GM11168 (cell line): ENCODE measurements around the gene ITGA6.
"Not testable (repeated sequence)": the region's sequence is repeated elsewhere in the genome, so short reads cannot be mapped to it uniquely, and the experiment has no call there.

Experiments used
- in situ Hi-C: fragments of 300-500 bp; cut with MboI; formaldehyde crosslinking; loops from one replicate; pipeline ENCODE4 v1.12.0; 2022; ENCODE audit warnings: low sequenced_read_pairs; ENCODE audit not compliant: unreplicated experiment

The ITGA6 gene

GRCh38 chr2:172507199-172507598, 79.8 kb downstream of the ITGA6 start:
- in situ Hi-C loops = no loop called here

DNA sequence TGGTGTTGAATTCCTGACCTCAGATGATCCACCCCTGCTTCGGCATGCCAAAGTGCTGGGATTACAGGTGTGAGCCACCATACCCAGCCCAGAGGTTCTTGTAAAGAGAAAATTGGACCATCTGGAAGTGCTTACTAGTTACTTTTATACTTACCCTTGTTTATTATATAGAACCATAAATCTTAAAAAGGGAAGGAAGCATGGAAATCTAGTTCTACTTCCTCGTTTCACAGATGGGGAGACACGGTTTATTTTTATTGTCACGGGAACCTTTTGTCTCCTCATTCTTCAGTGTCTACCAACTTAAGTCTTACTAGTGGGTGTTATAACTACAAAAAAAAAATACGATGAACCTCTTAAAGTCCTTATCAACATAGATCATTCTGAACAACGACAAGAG, 82.7 kb downstream of the ITGA6 start:
- in situ Hi-C loops = no loop called here

DNA sequence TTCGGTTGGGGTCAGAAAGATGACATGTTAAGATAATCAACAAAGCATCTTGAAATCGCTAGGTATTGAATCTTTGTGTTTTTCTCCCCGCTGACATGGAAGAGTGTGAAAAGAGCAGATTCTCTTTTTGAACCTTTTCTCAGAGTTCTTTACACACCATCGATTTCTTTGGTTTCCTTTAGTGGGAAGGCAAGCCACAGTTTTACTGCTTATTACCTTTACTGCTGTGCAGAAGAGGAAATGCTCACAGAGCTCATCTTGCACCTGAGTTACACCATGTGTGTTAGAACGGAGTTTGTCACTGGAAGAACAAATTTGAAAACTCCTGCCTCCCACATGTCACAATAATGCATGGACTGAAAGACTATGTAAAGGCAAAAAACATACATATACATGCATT, 83.2 kb downstream of the ITGA6 start:
- in situ Hi-C loops = no loop called here

- in situ Hi-C loops = no loop called here
Observed at GRCh38 chr2:172512810-172513523, 85.6 kb downstream of the ITGA6 start.

GRCh38 chr2:172513524-172513900, 86.1 kb downstream of the ITGA6 start:
- in situ Hi-C loops = no loop called here

- in situ Hi-C loops = no loop called here
Observed at GRCh38 chr2:172513935-172514586, 86.7 kb downstream of the ITGA6 start.

DNA sequence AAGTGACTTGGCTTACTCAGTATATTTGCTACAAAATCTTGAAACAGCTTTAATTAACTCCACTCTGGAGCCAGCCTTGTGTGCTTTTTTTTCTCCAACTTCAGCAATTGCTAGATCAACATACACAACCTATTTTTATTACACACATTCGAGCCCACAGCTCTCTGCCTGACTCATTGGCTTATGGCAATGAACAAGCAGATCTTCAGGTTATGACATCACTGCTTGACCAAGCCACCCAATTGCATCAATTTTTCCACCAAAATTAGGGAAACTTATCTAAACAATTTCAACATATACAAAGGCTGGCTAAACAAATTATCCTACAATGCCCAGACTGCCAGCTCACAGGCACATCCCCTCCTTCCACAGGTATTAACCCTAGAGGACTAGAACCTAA, 88.9 kb downstream of the ITGA6 start:
- in situ Hi-C loops = no loop called here

DNA sequence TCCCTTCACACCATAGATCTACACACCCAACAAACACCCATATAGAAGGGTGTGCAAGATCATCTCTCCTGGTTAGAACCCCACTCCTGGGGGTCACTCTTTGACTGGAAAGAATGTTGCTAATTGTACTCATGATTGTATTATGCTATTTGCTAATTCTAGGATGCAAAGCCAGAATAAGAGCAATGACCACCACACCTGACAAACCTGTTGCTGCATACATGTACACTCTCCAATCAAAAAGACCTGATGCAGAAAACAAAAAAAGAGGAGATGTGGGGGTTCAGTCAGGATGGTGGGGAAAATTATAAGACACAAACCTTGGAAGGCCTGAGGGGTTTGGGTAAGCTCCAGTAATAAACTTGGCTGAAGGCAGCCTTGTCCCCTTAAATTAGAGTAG, 91.6 kb downstream of the ITGA6 start:
- in situ Hi-C loops = no loop called here

DNA sequence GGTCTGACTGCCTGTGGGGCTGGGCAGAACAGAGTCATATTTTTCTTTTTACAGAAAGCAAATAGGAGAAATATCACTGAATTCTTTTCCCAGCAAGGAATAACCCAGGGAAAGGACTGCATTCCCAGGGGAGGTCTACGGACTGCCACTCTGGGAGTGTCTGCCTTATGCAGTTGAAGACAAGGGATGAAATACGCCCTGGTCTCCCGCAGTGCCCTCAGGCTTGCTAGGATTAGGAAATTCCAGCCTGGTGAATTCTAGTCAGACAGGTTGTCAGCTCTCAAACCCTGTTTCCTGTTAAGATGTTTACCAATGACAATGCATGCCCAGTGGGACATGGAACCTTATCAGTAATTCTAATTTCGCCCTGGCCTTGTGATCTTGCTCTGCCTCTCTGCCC, 98.2 kb downstream of the ITGA6 start:
- in situ Hi-C loops = no loop called here

DNA sequence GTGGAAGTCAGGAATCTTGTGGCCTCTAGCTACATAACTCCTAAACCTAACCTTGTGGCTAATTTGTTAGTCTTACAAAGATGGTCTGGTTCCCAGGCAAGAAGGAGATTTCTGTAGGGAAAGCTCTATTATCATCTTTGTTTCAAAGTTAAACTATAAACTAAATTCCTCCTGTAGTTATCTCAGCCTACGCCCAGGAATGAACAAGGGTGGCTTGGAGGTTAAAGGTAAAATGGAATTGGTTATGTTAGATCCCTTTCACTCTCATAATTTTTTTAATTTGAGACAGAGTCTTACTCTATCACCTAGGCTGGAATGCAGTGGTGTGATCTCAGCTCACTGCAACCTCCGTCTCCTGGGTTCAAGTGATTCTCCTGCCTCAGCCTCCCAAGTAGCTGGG, 103.9 kb downstream of the ITGA6 start:
- in situ Hi-C loops = no loop called here

DNA sequence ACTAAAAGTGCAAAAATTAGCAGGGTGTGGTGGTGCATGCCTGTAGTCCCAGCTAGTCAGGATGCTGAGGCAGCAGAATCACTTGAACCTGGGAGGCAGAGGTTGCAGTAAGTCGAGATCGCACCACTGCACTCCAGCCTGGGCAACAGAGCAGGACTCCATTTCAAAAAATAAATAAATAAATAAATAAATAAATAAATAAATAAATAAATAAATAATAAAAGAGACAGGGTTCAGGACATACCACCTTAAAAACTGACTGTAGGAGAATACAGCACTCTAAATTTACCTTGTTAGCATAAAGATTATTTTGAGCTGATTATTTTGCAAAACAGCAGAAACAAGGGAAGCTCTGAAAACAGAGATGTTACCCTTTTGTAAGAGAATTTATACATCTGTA, 105.1 kb downstream of the ITGA6 start:
- in situ Hi-C loops = not testable (repeated sequence)

DNA sequence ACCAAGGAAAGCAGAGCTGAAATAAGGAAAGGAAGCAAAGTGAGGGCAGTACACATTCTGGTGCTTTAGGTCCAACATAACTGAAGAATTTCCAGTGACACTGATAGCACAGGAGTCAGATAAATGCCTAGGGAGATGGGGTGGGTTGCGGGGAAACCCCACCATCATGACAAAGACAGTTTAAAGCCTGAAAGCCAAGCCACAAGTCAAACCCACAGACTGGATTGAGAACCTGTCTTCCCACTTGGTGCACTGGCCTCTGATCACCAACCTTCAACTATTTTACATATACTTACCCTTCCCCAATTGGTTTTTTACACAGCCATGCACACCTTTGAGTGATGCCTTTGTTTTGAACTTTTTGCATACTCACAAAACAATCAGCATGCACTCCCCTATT, 106.3 kb downstream of the ITGA6 start:
- in situ Hi-C loops = no loop called here

DNA sequence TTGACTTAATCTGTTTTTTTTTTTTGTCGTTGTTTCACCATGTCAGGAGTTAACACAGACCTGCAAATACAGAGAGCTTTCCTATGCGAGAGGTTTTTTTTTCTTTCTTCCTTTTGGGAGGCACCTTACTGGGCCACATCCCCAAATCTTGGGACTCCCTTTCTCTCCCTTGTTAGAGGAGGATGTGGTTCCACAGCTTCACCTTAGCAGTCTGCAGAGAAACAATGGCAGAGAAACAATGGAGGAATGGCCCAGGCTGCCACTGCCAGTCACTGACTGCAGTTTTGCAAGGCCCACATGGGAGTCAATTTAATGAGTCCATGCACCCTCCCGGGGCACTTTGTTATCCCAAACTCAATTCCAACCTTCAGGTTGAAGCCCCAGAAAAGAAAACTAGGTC, 107.7 kb downstream of the ITGA6 start:
- in situ Hi-C loops = no loop called here

- in situ Hi-C loops = not testable (repeated sequence)
Observed at GRCh38 chr2:172537851-172538250, 110.5 kb downstream of the ITGA6 start.

- in situ Hi-C loops = no loop called here
Observed at GRCh38 chr2:172539767-172540166, 112.4 kb downstream of the ITGA6 start.

DNA sequence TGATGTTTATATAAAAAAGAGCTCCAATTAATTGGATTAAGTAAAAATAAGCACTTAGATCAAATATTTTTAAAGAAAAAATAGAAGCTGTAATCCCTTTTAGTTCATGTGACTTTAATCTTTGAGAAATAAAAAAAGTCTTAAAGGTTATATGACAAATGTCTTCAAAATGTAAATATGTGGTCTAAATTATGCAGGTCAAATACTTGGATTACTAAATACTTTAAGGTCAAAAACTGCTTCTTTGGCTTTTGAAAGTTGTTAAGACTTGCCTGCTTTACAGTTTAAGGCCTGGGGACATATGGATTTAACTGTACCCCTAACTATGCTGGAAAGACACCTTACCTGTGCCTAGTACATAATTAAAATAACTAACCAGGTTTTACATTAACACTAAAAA, 113.0 kb downstream of the ITGA6 start:
- in situ Hi-C loops = no loop called here

DNA sequence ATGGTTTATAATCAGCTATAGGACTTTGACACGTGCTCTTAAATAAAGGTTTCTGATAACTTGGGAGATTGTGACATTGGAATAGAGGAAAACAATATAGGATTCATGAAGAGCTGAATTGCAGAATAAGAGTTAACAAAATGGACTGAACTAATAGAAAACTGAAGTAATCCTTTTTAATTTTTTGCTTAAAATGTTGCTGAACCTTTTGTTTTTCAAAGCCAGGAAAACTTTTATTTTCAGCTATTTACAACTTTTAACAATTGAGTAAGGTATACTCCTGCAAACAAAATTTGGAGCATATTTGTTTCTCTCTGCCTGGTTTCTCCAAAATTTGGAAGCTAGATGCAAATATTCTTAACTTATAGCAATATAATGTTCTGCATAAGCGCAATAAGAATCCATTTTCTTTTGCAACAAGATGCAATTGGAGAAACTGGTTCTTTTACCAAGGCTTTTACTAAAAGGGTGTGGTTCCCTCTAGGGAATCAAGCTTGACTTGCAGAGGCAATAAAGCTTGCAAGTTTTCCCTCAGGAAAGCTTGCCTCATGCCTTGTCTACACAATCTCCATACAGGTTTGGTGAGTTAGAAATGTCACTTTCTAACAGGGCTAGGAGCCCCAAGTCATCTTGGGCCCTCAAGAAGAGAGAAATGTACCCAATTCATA, 118.2 kb downstream of the ITGA6 start:
- in situ Hi-C loops = no loop called here

DNA sequence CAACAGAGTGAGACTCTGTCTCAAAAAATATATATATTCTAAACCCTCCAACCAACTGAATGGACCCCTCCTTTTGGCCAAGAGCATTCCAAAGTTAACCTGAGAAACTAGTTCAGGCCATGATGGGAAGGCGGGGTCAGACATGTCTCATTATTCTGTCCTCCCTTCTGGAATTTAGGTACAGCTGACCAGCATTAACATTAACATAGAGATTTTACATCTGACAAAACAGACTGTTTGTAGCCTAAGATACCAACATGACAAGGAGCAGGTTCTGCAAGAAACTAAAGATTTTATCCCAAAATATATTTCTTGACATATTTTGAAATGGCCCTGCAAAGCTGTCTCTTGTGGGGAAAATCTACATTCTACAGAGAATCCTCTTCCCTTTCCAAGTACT, 121.7 kb downstream of the ITGA6 start:
- in situ Hi-C loops = no loop called here

- in situ Hi-C loops = not testable (repeated sequence)
Observed at GRCh38 chr2:172549802-172550201, 122.4 kb downstream of the ITGA6 start.

DNA sequence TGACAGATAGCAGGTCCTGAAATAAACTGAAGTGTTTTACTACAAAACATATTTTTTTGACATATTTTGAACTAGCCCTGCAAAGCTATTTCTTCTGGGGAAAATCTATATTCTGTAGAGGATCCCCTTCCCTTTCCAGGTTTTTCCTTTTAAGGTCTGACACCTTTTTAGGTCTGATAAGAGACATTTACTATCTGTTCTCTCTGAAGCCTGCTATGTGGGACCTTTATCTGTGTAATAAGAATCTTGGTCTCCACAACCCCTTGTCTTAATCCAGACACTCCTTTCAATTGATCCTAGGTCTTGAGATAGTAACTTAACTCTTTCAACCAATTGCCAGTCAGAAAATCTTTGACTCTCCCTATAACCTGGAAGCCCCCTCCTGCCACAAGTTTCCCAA, 123.0 kb downstream of the ITGA6 start:
- in situ Hi-C loops = no loop called here

DNA sequence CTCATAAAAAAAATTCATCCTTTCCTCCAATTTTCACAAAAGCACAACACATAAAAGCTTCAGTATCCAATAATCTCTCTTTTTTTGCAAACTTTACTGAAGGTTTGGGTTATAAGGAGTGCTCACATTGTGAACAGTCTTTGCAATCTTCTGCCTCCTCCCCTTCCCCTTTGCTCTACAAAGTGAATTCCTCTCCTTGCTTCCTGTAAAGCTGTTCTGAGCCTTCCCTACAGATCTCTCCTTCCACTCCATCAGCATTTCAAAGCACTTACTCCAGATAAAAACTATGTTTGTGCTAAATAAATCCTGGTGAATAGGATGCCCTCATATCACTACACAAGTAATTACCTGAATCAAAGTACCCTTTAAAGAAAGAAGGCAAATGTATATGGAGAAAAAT, 123.9 kb downstream of the ITGA6 start:
- in situ Hi-C loops = no loop called here
